EL (cell line): ENCODE data around the gene CCNT1.
"Not testable (repeated sequence)": the region's sequence is repeated elsewhere in the genome, so short reads cannot be mapped to it uniquely, and the experiment has no call there.

Source experiments
- DNase-seq: peaks from one replicate; pipeline ENCODE4 v3.0.0-alpha.2; 2016

The CCNT1 gene

DNA sequence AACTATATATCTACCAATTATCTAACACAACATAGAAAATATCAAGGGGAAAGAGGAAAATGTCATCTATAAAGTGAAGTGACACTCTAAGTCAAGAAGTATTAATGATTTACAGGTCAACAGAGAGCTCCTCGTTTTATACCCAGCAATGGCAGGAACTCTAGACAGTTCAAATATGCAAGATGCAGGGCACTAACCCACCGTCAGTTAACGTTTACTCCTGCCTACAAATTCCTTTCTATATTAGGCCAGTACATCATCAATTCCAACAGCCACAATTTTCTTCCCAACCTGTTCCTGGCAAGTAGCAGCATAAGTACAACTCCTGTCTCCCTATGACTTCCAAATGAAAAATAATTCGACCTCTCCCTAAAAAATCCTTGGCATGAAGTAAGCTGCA lies 25.5 kb downstream of the CCNT1 start:
- no peak for DNase-seq

DNA sequence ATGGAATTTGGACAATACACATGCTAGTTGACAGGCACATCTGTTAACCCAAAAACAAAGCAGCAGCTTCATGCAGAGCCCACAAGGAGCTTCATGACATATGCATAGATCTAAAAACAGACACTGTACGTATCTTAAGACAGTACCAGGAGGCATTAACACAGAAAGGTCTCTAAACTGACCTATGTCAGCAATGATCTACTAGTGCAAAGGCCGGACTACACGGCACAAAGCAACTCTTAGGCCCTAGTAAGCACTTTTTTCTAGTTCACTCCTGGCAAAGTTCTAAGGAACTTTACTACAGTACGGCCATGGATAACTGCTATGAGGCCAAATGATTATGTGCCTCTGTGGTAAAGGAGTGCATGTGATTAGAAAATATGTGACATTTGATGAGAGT lies 26.1 kb downstream of the CCNT1 start:
- DNase-seq, result no peak

DNA sequence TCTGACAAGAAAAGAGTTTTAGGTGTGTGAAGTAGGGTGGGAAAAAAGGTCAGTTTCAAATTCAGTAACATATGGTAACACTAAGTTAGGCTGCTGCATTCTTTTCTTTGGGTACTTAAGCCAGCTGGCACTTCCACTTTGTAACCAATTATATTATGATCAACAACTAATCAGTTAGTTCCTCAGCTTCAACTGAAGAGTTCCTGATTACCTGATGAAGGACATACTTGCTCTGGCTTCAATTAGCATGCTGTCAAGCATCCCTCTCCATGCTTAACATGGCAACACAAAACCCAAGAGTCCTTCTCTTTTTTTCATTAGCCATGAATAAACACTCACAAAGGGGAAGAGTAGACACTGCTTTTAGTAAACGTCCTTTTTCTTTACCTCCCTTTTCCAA lies 27.7 kb downstream of the CCNT1 start:
- no peak for DNase-seq

DNA sequence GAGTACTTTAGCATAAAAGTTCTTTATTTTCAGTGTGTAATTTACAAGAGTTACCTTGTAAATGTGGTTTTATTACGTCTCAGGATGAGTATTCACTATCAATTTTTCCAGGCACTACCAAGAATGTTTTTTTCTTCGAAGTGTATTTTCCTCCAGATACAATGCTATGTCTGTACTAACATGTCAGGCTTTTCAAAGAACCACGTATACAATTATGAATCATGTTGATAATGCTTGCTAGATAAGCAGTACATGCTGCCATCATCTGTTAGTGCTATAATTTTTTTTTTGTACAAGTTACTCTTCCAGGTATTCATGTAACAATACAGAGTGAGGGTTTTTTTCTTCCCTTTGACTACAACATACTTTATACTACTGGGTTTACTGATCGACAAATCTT lies 28.9 kb downstream of the CCNT1 start:
- no peak for DNase-seq

DNA sequence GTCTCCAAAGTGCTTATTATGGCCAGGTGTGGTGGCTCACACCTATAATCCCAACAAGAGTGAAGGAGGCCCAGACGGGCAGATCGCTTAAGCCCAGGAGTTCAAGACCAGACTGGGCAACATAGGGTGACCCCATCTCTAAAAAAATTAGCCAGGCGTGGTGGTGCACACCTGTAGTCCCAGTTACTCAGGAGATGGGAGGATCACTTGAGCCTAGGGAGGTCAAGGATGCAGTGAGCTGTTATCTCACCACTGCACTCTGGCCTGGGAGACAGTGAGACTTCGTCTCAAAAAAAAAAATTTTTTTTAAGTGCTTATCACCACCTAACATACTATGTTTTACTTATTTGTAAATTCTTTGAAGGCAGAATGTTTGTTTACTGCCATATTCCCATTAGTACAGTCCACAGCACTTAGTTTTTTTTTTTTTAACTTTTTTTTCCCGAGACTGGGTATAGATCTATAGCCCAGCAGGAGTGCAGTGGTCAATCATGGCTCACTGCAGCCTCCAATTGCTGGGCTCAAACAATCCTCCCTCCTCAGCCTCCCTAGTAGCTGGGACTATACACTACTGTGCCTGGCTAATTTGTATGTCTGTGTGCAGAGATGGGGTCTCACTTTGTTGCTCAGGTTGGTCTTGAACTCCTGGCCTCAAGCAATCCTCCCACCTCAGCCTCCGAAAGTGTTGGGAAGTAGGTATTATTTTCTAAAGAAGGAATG lies 29.7 kb downstream of the CCNT1 start:
- DNase-seq, result no peak

DNA sequence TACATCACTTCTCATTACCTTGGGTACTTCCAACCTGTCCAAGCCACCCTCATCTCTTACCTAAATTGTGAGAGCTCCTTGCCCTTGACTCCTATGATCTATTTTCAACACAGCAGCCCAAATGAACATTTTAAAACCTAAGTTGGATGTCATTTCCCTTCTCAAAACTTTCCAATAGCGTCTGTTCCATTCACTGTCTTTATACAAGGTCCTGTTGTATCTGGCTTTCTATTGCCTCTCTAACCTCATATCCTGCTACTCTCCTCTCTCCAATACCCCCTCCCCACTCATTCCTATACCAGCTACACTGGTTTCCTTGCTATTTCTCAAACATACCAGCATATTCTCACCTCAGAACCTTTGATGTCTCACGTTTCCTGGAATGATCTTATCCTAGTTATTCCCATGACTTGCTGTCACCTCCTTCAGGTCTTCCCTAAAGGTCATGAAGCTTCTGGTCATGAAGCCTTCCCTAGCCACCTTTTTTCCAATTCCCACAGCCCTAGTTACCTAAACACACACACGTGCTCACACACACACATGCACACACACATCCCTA lies 30.4 kb downstream of the CCNT1 start:
- DNase-seq, result no peak

DNA sequence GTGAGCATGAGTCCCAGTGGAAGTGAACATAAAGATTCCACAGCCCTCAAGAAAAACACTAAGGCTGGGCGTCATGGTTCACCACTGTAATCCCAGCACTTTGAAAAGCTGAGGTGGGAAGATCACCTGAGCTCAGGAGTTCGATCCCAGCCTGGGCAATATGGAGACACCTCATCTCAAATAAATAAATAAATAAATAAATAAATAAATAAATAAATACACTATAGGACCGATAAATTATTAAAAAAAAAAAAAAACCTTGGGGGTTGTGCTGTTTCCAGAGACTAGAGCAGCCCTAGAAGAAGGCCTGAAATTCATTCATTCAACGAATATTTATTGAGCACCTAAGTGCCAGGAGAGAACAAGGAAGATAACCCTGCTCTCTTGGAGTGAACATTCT lies 33.0 kb downstream of the CCNT1 start:
- DNase-seq, result no peak

DNA sequence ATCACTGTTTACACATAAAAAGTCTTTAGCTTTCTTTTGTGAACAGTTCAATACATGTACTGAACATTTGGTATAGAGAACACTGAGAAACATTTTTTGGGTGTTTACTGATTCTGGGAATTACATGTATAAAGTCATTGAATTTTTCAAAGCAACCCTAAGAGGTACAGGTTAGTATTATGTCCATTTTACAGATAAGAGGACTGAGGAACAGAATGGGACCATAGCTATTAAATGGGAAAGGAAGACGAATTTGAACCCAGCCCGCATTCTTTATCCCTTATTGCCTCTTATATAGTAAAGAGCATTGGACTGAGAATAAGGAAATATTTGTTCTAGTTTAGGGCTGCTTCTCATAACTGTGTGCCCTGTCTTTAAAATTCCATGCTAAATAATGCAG lies 33.6 kb downstream of the CCNT1 start:
- no peak for DNase-seq

DNA sequence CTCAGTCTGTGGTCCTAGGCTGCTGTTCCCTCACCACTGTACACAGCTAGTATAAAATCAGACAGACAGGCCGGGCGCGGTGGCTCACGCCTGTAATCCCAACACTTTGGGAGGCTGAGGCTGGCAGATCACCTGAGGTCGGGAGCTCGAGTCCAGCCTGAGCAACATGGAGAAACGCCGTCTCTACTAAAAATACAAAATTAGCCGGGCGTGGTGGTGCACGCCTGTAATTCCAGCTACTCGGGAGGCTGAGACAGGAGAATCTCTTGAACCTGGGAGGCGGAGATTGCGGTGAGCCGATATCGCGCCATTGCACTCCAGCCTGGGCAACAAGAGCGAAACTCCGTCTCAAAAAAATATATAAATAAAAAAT lies 34.0 kb downstream of the CCNT1 start:
- not testable (repeated sequence) for DNase-seq

DNA sequence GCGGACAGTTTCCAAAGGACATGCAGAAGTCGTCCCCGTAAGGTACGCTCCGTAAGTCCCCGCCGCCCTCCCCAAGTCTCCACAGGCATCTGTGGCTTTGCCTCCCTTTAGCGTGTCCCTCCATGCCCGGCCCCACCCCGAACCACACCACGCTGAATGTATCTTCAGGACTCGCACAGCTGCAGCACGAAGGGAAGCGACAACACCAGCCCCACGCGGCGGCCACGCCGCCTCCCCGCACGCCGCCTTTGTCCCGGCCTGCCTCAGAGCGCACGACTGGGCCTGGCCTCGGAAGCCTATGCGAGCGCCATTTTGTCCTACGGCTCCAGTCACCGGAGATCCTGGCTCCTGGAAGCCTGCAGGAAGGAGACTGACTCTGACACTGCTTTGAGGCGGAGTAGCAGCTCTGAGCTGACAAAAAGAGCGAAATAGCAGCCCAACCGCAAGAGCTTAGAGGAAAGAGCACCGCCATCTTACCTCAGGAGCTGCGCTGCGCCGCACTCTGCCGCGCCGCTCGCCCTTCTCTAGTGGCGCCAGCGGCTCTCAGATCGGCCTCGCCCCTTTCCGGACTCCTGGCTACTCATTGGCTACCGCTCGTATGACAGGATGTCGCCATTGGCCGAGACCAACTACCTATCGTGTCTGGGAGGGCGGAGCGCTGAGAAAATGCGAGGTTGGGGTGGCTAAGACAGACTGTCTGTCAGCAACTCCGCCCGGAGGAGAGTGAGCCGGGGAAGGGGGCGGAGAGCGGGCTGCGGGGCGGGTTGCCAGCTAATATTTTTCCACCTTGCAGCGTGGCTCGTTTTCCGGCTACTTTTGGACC lies 34.6 kb downstream of the CCNT1 start, which contains the start of gene KANSL2:
TSS of gene KANSL2 (minus strand) at position 529 of the 823 bp plus-strand sequence. CDS start 606 bp downstream, outside the sequence.
- peak; percentile 99 for DNase-seq

DNA sequence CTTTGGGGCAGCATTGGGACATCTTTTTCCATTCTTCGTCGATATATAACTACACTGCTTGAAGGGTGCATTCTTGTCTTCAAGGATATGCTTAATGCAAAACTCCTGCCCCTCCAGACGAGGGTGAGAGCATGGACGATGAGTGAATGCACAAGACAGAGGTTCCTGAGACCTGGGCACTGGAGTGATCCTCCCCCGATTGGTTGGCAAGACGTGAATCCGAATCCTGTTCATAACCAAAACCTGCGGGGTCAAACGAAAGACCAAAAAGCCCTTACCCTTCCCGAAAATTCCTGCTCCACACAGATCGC lies 35.2 kb downstream of the CCNT1 start:
- DNase-seq, result no peak

DNA sequence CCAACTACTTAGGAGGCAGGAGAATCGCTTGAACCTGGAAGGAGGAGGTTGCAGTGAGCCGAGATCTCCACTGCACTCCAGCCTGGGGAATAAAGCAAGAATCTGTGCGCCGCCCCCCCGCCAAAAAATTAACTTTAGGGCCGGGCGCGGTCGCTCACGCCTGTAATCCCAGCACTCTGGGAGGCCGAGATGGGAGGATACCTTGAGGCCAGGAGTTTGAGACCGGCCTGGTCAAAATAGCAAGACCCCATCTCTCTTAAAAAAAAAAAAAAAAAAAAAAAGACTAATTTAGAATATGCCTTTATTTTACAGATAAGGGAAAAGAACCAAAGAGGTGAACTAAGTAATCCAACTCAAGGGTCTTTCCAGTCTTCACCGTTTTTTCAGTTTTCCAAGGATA lies 35.6 kb downstream of the CCNT1 start:
- no peak for DNase-seq

DNA sequence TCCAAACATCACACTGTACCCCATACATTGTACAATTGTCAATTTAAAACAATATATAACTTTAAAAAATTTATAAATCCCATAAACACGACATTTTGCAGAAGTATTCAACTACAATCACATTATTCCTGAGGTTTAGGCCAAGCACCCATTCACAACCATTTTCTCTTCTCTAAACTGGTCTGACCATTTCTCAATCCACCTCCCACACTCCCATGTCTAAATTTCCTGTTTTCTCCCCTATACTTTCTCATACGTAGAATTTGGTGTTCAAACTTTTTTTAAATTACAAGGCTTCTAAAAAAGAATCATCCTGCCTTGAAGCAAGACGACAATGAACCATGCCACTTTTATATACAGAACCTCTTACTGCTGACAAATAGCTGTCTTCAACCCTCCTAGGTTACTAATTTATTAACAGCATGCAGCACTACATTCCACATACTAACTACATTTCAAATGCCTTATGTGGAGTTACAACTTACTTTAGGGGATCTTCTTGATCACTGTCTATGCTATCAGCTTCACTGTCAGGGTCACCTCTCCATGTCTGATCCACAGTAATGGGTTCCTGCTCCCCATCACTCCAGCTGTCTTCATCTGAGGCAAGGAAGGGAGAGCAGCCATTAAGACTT lies 37.8 kb downstream of the CCNT1 start:
- DNase-seq, result no peak

DNA sequence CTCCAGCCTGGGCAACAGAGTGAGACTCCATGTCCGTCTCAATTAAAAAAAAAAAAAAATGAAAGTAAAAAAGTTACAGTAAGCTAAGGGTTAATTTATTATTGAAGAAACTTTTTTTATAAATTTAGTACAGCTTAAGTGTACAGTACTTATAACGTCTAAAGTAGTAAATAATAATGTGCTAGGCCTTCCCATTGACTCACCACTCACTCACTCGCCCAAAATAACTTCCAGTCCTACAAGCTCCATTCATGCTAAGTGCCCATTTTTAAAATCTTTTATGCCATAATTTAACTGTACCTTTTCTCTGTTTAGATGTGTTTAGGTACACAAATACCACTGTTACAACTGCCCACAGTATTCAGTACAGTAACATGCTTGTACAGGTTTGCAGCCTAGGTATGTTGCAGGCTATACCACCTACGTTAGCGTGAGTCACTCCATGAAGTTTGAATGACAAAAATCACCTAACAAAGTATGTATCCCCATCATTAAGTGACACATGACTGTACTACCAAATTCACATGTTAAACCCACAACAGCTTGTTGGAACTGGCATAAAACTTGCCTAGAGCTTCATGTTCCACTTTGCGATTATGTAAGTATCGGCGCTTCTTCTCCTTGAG lies 45.2 kb downstream of the CCNT1 start:
- peak; percentile 10 for DNase-seq

DNA sequence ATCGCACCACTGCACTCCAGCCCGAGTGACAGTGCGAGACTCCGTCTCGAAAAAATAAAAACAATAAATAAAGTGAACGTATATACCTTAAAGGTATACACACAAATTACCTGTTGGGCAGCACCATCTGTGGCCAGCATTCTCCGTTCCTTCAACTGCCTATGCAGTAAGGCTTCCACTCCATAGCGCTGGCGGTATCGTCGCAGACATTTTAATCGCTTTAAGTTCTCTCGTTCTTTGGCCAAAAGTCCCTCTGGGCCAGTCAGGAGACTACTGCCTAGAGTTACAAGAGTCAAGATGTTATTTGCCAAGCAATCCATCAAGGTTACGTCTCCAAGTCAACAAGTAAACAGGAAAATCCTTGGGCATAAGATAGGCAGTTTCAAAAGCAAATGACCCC lies 47.5 kb downstream of the CCNT1 start:
- no peak for DNase-seq

DNA sequence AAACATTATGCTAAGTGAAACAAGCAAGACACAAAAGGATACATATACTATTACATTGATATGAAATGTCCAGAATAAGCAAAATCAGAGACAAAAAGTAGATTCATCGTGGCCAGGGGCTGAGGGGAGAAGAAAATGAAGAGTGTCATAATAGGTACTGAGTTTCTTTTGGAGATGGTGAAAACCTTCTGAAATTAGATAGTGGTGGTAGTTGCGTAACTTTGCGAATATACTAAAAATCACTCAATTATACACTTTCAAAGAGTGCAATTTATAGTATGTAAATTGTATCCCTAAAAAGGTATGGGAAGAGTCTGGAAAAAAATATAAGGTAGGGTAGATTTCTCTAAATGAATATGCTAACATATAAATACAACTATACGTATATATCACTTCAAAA lies 56.6 kb downstream of the CCNT1 start:
- no peak for DNase-seq

DNA sequence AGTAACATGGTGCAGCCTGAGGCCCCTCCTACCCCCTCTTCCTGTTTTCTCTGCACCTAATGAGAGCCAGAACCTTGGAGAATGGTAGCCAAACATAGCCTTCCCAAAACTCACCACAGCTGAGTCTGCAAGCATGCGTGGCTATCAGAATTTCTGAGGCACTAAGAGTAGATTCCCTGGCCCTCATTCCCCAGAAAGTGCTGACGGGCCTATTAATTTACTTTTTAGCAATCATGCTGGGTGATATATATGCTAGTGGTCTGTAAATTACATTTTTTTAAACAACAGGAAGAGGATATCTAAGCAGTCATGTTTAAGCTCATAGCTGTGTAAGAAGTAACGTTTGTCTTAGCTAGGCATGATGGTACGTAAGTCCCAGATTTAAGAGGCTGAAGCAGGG lies 64.8 kb downstream of the CCNT1 start:
- DNase-seq, result no peak

DNA sequence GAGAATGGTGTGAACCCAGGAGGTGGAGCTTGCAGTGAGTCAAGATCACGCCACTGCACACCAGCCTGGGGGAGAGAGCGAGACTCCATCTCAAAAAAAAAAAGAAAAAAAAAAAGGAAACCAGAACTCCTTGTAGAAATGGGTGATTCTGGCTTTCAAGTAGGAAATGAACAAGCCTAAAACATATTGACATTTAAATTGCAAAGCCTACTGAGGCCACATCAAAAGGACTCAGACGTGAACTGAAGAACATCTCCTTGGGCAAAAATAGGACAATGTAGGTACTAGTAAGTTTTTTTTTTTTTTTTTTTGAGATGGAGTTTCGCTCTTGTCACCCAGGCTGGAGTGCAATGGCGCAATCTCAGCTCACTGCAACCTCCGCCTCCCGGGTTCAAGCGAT lies 71.2 kb downstream of the CCNT1 start:
- DNase-seq, result not testable (repeated sequence)

DNA sequence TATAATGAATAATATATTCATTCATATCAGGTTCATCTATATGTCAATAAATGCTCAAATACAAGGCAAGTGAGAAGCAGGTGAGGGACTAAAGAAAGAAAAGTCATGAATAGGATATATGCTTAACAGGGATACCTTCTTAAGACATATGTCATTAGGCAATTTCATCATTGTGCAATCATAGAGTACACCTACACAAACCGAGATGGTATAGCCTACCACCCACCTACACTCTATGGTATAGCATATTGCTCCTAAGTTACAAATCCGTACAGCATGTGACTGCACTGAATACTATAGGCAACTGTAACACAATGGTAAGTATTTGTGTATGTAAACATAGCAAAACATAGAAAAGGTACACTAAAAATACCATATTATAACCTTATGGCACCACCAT lies 73.5 kb downstream of the CCNT1 start:
- no peak for DNase-seq

DNA sequence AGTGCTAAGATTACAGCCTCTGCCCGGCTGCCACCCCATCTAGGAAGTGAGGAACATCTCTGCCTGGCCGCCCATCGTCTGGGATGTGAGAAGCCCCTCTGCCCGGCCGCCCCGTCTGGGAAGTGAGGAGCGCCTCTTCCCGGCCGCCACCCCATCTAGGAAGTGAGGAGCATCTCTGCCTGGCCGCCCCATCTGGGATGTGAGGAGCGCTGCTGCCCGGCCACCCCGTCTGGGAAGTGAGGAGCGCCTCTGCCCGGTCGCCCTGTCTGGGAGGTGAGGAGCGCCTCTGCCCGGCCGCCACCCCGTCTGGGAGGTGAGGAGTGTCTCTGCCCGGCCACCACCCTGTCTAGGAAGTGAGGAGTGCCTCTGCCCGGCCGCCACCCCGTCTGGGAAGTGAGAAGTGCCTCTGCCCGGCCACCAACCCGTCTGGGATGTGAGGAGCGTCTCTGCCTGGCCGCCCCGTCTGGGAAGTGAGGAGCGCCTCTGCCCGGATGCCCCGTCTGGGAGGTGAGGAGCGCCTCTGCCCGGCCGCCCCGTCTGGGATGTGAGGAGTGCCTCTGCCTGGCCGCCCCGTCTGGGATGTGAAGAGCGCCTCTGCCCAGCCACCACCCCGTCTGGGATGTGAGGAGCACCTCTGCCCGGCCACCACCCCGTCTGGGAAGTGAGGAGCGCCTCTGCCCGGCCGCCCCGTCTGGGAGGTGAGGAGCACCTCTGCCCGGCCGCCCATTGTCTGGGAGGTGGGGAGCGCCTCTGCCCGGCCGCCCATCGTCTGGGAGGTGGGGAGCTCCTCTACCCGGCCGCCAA lies 74.6 kb downstream of the CCNT1 start:
- DNase-seq, result not testable (repeated sequence)

DNA sequence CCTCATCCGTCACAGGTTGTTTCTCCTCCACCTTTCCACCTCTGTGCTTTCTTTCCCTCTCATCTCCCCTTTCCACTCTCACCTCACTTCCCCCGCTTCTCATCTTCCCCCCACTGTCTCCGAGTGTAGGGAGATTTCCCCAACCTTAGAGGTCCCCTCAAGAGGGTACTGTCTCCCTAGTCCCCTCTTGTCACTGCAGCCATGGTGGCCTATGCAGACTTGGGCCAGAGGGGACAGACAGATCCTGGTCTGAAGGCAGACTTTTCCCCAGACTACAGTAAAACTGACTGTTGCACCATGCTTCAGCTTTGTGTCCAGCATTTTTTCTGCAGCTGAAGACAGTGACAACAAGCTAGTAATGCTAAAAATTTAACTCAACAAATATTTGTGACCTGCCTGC lies 75.7 kb downstream of the CCNT1 start:
- DNase-seq, result no peak

DNA sequence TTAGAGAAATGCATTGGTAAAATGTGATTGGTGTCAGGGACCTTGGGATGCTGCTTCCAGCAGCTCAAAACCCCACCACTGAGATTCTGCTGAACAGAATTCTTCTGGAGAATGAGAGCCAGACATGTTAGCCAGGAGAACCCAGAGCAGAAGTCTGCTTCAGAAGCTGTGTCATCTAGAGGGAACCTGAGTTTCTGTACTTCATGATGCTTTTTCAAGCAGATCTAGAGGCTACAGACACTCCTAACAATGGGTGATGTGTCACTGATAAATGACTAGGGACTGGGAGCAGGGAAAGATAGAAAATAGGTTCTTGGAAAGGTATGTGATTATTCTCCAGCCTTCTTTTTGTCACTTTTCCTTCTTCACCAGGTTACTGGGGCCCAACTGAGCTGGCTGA lies 76.1 kb downstream of the CCNT1 start:
- DNase-seq, result no peak
